Pons (tissue), 1 donor: ENCODE data around the gene RASGRP2.
"Not testable (repeated sequence)": the region's sequence is repeated elsewhere in the genome, so short reads cannot be mapped to it uniquely, and the experiment has no call there.

Experiments used
- DNase-seq: peaks from one replicate; pipeline ENCODE4 v3.0.0-alpha.2; 2016; ENCODE audit warnings: low spot score

RASGRP2 gene

GRCh38 chr11:64718084-64718779 is 25.7 kb downstream of the RASGRP2 start:
- no peak for DNase-seq

GRCh38 chr11:64717268-64717578 is 26.7 kb downstream of the RASGRP2 start:
- no peak for DNase-seq

- no peak for DNase-seq
Measured at GRCh38 chr11:64716473-64717267, 27.3 kb downstream of the RASGRP2 start.

GRCh38 chr11:64715756-64716472 is 28.0 kb downstream of the RASGRP2 start:
- DNase-seq = no peak

GRCh38 chr11:64715110-64715509 is 28.8 kb downstream of the RASGRP2 start:
- DNase-seq = no peak

- no peak for DNase-seq
Measured at GRCh38 chr11:64714666-64715065, 29.3 kb downstream of the RASGRP2 start.

GRCh38 chr11:64713781-64714363 is 30.1 kb downstream of the RASGRP2 start:
- no peak for DNase-seq

- DNase-seq = no peak
Measured at GRCh38 chr11:64713016-64713707, 30.8 kb downstream of the RASGRP2 start.

GRCh38 chr11:64712430-64713015 is 31.4 kb downstream of the RASGRP2 start:
- DNase-seq = no peak

GRCh38 chr11:64711956-64712362 is 32.0 kb downstream of the RASGRP2 start:
- no peak for DNase-seq

- no peak for DNase-seq
Measured at GRCh38 chr11:64711138-64711955, 32.6 kb downstream of the RASGRP2 start.

GRCh38 chr11:64710418-64711137 is 33.4 kb downstream of the RASGRP2 start:
- DNase-seq = no peak

GRCh38 chr11:64705501-64705900 is 38.4 kb downstream of the RASGRP2 start:
- no peak for DNase-seq

- DNase-seq = peak; percentile 65
Measured at GRCh38 chr11:64703048-64703447, 40.9 kb downstream of the RASGRP2 start.

- not testable (repeated sequence) for DNase-seq
Measured at GRCh38 chr11:64701956-64702355, 42.0 kb downstream of the RASGRP2 start.

GRCh38 chr11:64698427-64698826 is 45.5 kb downstream of the RASGRP2 start:
- no peak for DNase-seq

GRCh38 chr11:64697663-64698375 is 46.1 kb downstream of the RASGRP2 start:
- DNase-seq = no peak

GRCh38 chr11:64696045-64696444 is 47.9 kb downstream of the RASGRP2 start:
- DNase-seq = no peak

- DNase-seq = no peak
Measured at GRCh38 chr11:64695548-64695947, 48.4 kb downstream of the RASGRP2 start.
